ENCODE measurements around the gene PRRC2B. TPM values are rescaled to one million over a fixed set of nuclear protein-coding genes. Genes with fewer than 3 reads are reported as not detected.

PRRC2B gene
- total and polyA plus RNA-seq, 5 donors from 2014 or later = 8.1 to 239 (median 10.0) TPM

DNA sequence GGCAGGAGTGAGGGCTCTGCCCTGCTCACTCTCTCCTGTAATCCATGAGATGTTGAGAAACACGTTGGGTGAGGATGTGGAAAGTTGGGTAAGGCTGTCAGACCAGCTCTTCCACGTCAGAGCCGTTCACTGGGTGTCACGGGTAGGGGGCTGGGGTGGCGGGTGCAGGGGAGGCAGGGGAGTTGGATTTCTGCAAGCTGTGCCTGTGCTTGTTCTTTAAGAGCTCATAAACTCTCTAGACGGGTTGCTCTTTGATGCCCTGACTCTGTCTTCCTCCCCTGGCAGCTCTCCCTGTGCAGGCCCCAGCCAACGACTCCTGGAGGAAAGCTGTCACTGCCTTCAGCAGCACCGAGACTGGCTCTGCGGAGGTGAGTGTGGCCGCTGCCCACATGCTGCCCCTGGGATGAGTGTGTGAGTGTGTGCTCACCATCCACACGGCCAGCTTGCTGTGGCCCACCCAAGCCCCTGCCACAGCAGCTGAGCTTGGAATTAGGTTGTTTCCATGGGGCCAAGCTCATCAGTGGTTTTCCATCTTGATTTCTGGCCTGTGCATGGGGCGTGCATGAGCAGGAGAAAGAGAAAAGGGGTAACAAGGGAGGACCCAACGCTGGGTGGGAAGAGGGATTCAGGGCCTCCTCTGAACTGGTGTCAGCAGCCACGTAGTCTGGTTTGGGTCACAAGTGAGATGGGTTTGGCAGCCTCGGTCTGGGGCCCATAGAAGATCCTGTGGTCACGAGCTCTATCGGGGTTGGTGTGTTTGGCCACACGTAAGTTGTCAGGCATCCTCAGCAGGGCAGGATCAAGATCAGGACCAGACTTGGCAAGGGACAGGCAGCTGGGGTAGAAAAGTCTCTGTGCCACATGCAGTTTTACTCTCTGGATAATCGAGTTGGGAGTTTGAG lies 87.8 kb downstream of the PRRC2B start:
- peaks cover 96% of the 10 kb centered on the region for H3K36me3 ChIP-seq (ENCODE audit: control insufficient read depth, insufficient read depth, low read length)
- Mint-ChIP-seq H3K27me3 (no peaks in the 10 kb centered on the region), H3K9me3 (no peaks in the 10 kb centered on the region), H3K36me3 (peaks cover 30% of the 10 kb centered on the region), H3K4me3 (peak overlapping the region in 1 of 4 donors; percentile 37), H3K27ac (peak overlapping the region in 1 of 3 donors; percentile 37), H3K4me1 (peaks cover 0 to 3% (median under 1%) of the 10 kb centered on the region in 4 donors)
- no peaks in the 10 kb centered on the region for H3K27me3 ChIP-seq (ENCODE audit: control insufficient read depth, insufficient read depth, low read length)
- no peaks in the 10 kb centered on the region for H3K9me3 ChIP-seq (ENCODE audit: control insufficient read depth in 2 of 2, low read length in 2 of 2)
- ATAC-seq (ENCODE audit: low read depth in 2 of 2) = no peak
- H3K27ac ChIP-seq (ENCODE audit: insufficient read depth, low read length, poor library complexity, severe bottlenecking) = no peak overlapping the region
- no peak for DNase-seq
- no peak overlapping the region for H3K4me3 ChIP-seq (ENCODE audit: low read depth, low read length)
- H3K4me1 ChIP-seq (ENCODE audit: control insufficient read depth, insufficient read depth, low read length, poor library complexity, severe bottlenecking) = no peaks in the 10 kb centered on the region

- Histone ChIP-seq H3K27me3 (ENCODE audit: control insufficient read depth, insufficient read depth, low read length) (no peaks in the 10 kb centered on the region), H3K36me3 (ENCODE audit: control insufficient read depth, insufficient read depth, low read length) (peaks cover 96% of the 10 kb centered on the region), H3K4me3 (ENCODE audit: low read depth, low read length) (no peak overlapping the region), H3K27ac (ENCODE audit: insufficient read depth, low read length, poor library complexity, severe bottlenecking) (no peak overlapping the region), H3K4me1 (ENCODE audit: control insufficient read depth, insufficient read depth, low read length, poor library complexity, severe bottlenecking) (no peaks in the 10 kb centered on the region), H3K9me3 (ENCODE audit: control insufficient read depth in 2 of 2, low read length in 2 of 2) (no peaks in the 10 kb centered on the region)
- Mint-ChIP-seq H3K4me1 (peaks cover 0 to 3% (median under 1%) of the 10 kb centered on the region in 4 donors), H3K9me3 (no peaks in the 10 kb centered on the region), H3K4me3 (peak overlapping the region in 1 of 4 donors; percentile 37), H3K36me3 (peaks cover 33% of the 10 kb centered on the region), H3K27ac (peak overlapping the region in 1 of 3 donors; percentile 37), H3K27me3 (no peaks in the 10 kb centered on the region)
- ATAC-seq (ENCODE audit: low read depth in 2 of 2) = no peak
- no peak for DNase-seq
Observed at GRCh38 chr9:131482343-131483006, 88.6 kb downstream of the PRRC2B start.

DNA sequence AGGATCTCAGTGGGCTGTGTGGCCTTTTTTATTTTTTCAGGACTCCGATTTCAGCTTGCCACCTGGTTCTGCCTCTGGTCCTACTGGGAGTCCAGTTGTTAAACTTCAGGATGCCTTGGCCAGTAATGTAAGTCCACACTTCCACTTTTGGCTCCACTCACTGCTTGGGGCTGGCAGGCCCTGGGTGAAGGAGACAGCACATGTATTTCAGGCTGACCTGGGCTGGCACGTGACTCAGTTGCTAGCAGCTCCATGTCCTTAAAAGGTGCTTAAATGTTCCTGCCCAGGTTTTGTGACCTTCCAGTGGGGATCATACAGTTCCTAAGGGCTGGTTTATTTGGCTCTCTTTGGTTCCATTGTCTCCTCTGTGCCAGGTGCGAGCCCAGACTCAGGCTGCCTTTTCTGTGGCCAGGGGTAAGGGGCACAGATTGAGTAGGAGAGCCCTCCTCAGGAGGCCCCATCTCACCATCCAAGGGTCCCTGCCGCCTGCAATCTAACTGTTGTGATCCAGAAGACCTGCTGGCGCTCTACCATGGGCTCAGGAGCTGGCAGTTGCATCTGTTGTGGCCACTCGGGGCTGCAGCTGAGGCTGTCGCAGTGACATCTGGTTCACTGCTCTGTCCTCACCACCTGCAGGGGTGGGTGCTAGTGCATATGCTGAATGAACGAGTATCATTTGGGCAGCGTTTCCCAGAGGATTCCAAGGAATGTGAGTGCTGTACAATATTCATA lies 89.6 kb downstream of the PRRC2B start:
- H3K4me3 ChIP-seq (ENCODE audit: low read depth, low read length) = no peak overlapping the region
- H3K27me3 Mint-ChIP-seq = no peaks in the 10 kb centered on the region
- DNase-seq = no peak
- no peaks in the 10 kb centered on the region for H3K9me3 ChIP-seq (ENCODE audit: control insufficient read depth in 2 of 2, low read length in 2 of 2)
- no peak overlapping the region for H3K4me3 Mint-ChIP-seq
- H3K27me3 ChIP-seq (ENCODE audit: control insufficient read depth, insufficient read depth, low read length) = no peaks in the 10 kb centered on the region
- H3K4me1 Mint-ChIP-seq = peaks cover 0 to under 1% (median 0%) of the 10 kb centered on the region in 4 donors
- peak overlapping the region in 1 of 3 donors; percentile 36 for H3K27ac Mint-ChIP-seq
- ATAC-seq (ENCODE audit: low read depth in 2 of 2) = no peak
- H3K9me3 Mint-ChIP-seq = no peaks in the 10 kb centered on the region
- no peaks in the 10 kb centered on the region for H3K4me1 ChIP-seq (ENCODE audit: control insufficient read depth, insufficient read depth, low read length, poor library complexity, severe bottlenecking)
- H3K36me3 Mint-ChIP-seq = peaks cover 37% of the 10 kb centered on the region
- no peak overlapping the region for H3K27ac ChIP-seq (ENCODE audit: insufficient read depth, low read length, poor library complexity, severe bottlenecking)
- H3K36me3 ChIP-seq (ENCODE audit: control insufficient read depth, insufficient read depth, low read length) = peaks cover 96% of the 10 kb centered on the region

DNA sequence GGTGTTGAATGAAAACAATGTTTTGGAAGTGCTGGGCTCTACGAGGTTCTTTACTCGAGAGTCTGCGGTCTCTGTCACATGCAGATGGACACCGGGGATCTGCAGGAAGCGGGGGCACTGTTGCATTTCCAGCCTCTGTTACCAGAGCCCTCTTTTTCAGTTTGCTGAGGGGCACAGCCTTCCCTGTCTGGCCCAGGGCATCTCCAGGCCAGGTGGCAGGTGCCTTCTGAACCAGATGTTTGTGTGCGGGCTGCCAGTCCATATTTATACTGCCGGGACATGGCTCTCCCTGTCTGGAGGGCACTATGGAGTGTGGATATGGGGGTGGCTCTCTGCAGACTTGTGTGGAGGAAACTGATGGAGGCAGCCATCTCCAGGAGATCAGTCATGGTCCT lies 90.2 kb downstream of the PRRC2B start:
- Mint-ChIP-seq H3K9me3 (no peaks in the 10 kb centered on the region), H3K27me3 (no peaks in the 10 kb centered on the region), H3K4me3 (no peak overlapping the region), H3K4me1 (peaks cover 0 to 2% (median under 1%) of the 10 kb centered on the region in 4 donors), H3K36me3 (peaks cover 39% of the 10 kb centered on the region), H3K27ac (no peak overlapping the region)
- H3K36me3 ChIP-seq (ENCODE audit: control insufficient read depth, insufficient read depth, low read length) = peaks cover 96% of the 10 kb centered on the region
- H3K9me3 ChIP-seq (ENCODE audit: control insufficient read depth in 2 of 2, low read length in 2 of 2) = no peaks in the 10 kb centered on the region
- ATAC-seq (ENCODE audit: low read depth in 2 of 2) (no peak), DNase-seq (no peak)
- no peak overlapping the region for H3K4me3 ChIP-seq (ENCODE audit: low read depth, low read length)
- no peaks in the 10 kb centered on the region for H3K27me3 ChIP-seq (ENCODE audit: control insufficient read depth, insufficient read depth, low read length)
- H3K4me1 ChIP-seq (ENCODE audit: control insufficient read depth, insufficient read depth, low read length, poor library complexity, severe bottlenecking) = no peaks in the 10 kb centered on the region
- no peak overlapping the region for H3K27ac ChIP-seq (ENCODE audit: insufficient read depth, low read length, poor library complexity, severe bottlenecking)

GRCh38 chr9:131484560-131485185 lies 90.8 kb downstream of the PRRC2B start:
- no peaks in the 10 kb centered on the region for H3K27me3 Mint-ChIP-seq
- Histone ChIP-seq H3K36me3 (ENCODE audit: control insufficient read depth, insufficient read depth, low read length) (peaks cover 96% of the 10 kb centered on the region), H3K27ac (ENCODE audit: insufficient read depth, low read length, poor library complexity, severe bottlenecking) (no peak overlapping the region), H3K4me1 (ENCODE audit: control insufficient read depth, insufficient read depth, low read length, poor library complexity, severe bottlenecking) (no peaks in the 10 kb centered on the region), H3K9me3 (ENCODE audit: control insufficient read depth in 2 of 2, low read length in 2 of 2) (no peaks in the 10 kb centered on the region), H3K27me3 (ENCODE audit: control insufficient read depth, insufficient read depth, low read length) (no peaks in the 10 kb centered on the region), H3K4me3 (ENCODE audit: low read depth, low read length) (no peak overlapping the region)
- DNase-seq = no peak
- H3K9me3 Mint-ChIP-seq = no peaks in the 10 kb centered on the region
- H3K4me3 Mint-ChIP-seq = no peak overlapping the region
- H3K27ac Mint-ChIP-seq = peak overlapping the region in 1 of 3 donors; percentile 86
- peaks cover 40% of the 10 kb centered on the region for H3K36me3 Mint-ChIP-seq
- ATAC-seq (ENCODE audit: low read depth in 2 of 2) = no peak
- peaks cover 0 to 2% (median under 1%) of the 10 kb centered on the region in 4 donors for H3K4me1 Mint-ChIP-seq

GRCh38 chr9:131485206-131485605 lies 91.3 kb downstream of the PRRC2B start:
- H3K9me3 Mint-ChIP-seq = no peaks in the 10 kb centered on the region
- no peaks in the 10 kb centered on the region for H3K9me3 ChIP-seq (ENCODE audit: control insufficient read depth in 2 of 2, low read length in 2 of 2)
- no peak overlapping the region for H3K4me3 Mint-ChIP-seq
- H3K27ac Mint-ChIP-seq = no peak overlapping the region
- no peaks in the 10 kb centered on the region for H3K4me1 ChIP-seq (ENCODE audit: control insufficient read depth, insufficient read depth, low read length, poor library complexity, severe bottlenecking)
- peaks cover 96% of the 10 kb centered on the region for H3K36me3 ChIP-seq (ENCODE audit: control insufficient read depth, insufficient read depth, low read length)
- no peaks in the 10 kb centered on the region for H3K27me3 Mint-ChIP-seq
- H3K4me3 ChIP-seq (ENCODE audit: low read depth, low read length) = no peak overlapping the region
- ATAC-seq (ENCODE audit: low read depth in 2 of 2) (no peak), DNase-seq (no peak)
- H3K36me3 Mint-ChIP-seq = peaks cover 45% of the 10 kb centered on the region
- H3K27ac ChIP-seq (ENCODE audit: insufficient read depth, low read length, poor library complexity, severe bottlenecking) = no peak overlapping the region
- H3K27me3 ChIP-seq (ENCODE audit: control insufficient read depth, insufficient read depth, low read length) = no peaks in the 10 kb centered on the region
- H3K4me1 Mint-ChIP-seq = peaks cover 0 to 4% (median 2%) of the 10 kb centered on the region in 4 donors

DNA sequence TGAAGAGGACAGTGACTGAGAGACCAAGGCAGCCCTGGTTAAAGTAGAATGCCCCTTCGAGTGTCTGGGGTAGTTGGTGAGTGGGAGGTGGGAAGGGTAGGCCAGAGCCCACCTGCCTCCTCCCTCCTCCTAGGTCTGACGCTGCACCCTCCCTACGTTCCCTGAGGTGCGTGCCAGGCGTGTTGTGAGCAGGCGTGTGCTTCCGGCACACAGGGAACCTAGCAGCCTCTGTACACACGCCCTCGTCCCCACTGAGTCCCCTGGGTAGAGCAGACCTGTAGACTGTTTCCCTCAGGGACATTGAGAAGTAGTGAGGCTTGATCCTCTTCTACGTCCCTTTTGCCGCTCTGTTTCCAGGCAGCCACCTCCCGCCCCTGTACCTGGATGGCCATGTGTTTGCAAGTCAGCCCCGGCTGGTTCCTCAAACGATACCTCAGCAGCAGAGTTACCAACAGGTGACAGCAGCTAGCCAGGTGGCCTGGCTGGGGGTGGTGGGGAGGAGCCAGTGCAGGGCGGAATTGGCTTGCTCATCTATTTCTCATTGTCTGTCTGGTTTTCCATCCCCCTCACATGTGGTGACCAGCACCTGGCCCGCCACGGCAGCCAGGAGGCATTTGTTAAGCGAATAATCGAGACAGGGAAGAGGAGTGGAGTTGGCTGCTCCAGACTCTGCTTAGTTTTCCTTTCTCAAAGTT lies 92.0 kb downstream of the PRRC2B start:
- Histone ChIP-seq H3K4me1 (ENCODE audit: control insufficient read depth, insufficient read depth, low read length, poor library complexity, severe bottlenecking) (no peaks in the 10 kb centered on the region), H3K27ac (ENCODE audit: insufficient read depth, low read length, poor library complexity, severe bottlenecking) (no peak overlapping the region), H3K36me3 (ENCODE audit: control insufficient read depth, insufficient read depth, low read length) (peaks cover 98% of the 10 kb centered on the region), H3K27me3 (ENCODE audit: control insufficient read depth, insufficient read depth, low read length) (no peaks in the 10 kb centered on the region), H3K9me3 (ENCODE audit: control insufficient read depth in 2 of 2, low read length in 2 of 2) (no peaks in the 10 kb centered on the region), H3K4me3 (ENCODE audit: low read depth, low read length) (no peak overlapping the region)
- ATAC-seq (ENCODE audit: low read depth in 2 of 2) = no peak
- Mint-ChIP-seq H3K4me3 (peak overlapping the region in 1 of 4 donors; percentile 21), H3K9me3 (no peaks in the 10 kb centered on the region), H3K27me3 (no peaks in the 10 kb centered on the region), H3K36me3 (peaks cover 52% of the 10 kb centered on the region), H3K4me1 (peaks cover 0 to 4% (median 2%) of the 10 kb centered on the region in 4 donors), H3K27ac (peak overlapping the region in 1 of 3 donors; percentile 15)
- DNase-seq = no peak

Measured in CD4-positive, CD25-positive, alpha-beta regulatory T cell (primary cell).